HG02981 (cell line): ENCODE measurements around the gene NMS.

Experiments
- ATAC-seq: cut with Tn5 transposase; IDR thresholded peaks from one replicate; pipeline ENCODE4 v1.9.1; 2021; ENCODE audit warnings: mild to moderate bottlenecking, moderate library complexity; ENCODE audit not compliant: unreplicated experiment

Gene NMS

GRCh38 chr2:100484390-100484789 is 14.1 kb downstream of the NMS start:
- ATAC-seq: no peak

DNA sequence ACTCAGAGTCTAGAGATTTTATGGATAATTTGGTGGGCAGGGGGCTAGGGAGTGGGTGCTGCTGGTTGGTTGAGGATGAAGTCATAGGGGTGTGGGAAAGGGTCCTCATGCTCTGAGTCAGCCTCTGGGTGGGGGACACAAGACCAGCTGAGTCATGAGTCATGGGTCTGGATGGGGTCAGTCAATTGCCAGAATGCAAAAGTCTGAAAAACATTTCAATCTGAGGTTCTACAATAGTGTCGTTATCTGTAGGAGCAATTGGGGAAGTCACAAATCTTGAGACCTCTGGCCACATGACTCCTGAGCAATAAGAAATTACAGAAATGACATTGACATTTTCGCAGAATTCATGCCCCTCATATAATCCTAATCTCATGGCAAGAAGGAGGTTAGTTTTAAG is 15.1 kb downstream of the NMS start:
- ATAC-seq: no peak

DNA sequence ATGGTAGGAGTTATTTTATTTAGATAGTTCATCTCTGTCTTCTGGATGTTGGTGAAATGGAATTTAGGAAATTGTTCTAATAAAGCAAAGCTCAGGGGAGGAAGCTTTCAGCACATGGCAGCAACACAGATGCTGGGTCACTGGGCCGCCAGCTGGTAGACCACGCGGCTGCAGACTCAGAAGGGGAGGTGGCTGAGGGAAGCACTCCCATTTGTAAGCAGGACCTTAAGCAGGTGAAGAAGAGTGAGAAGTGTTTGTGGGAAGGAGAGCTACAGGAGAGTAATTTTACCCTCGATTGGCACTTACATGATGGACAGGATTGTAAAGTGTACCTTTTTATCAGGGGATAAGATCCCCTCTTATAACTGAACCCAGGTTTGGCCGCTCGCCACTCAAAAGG is 24.4 kb downstream of the NMS start:
- ATAC-seq: no peak

DNA sequence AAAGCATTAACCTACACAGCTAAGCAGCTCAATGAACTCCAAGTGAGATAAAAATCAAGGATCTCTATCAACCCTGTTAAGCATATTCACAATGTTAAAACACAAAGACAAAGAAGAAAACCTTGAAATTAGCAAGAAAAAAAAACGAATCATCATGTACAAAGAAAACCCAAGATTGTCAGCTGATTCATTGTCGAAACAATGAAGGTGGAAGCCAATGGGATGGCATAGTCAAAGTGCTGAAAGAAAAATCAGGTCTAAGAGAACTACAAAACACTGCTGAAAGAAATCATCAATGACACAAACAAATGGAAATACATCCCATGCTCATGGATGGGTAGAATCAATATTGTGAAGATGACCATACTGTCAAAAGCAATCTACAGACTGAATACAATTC is 32.5 kb downstream of the NMS start:
- ATAC-seq: no peak

- ATAC-seq: no peak
Measured at GRCh38 chr2:100504542-100504941, 34.3 kb downstream of the NMS start.

DNA sequence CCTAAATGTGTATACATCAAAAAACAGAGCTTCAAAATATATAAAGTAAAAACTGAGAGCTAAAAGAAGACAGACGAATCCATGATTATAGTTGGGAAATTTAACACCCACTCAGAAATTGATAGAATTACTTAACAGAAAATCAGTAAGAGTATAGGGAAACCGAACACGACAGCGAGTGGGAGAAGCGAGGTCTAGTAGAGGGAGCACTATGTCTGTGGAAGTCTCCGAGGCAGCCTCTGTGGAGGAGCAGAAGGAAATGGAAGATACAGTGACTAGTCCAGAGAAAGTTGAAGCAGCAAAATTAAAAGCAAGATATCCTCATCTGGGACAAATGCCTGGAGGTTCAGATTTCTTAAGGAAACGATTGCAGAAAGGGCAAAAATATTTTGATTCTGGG is 38.8 kb downstream of the NMS start:
- ATAC-seq: no peak

GRCh38 chr2:100513650-100514049 is 43.4 kb downstream of the NMS start:
- ATAC-seq: no peak

DNA sequence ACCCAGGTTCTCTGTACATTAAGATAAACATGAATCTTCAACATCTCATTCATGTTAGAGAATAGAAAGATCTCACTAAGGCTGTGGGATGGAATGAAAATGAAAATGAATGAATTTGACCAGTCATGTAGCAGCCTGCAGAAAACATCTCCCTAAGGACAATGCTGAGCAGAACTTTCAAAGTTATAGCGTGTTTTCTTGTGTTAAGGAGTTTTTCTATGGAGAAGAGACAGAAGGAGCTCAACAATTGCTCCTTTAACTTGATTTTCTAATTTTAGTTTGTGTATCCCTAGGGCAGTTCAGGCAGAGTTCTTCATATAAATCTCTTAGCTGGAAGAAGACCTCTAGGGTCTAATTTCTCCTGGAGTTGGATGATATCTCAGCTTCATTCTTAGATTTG is 47.3 kb downstream of the NMS start:
- no peak for ATAC-seq

- no peak for ATAC-seq
Measured at GRCh38 chr2:100518801-100519200, 48.5 kb downstream of the NMS start.

DNA sequence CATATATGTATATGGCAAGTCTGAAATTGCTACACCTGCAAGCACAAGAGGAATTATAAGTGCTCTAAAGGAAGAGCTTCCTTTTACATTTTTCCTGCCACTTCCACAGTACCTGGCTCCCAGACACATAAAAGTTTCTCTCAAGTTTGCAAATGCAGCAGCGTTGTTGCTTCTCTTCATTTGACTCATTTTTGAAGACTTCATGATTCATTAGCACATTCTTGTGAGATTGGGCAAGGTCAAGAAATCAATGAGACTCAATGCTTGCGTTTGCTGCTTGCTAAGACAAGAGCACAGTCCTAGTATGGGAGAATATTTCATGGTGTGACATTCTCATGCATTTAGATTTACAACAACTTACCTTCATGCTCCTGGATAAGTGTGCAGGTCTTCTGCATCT is 49.9 kb downstream of the NMS start:
- ATAC-seq: no peak

DNA sequence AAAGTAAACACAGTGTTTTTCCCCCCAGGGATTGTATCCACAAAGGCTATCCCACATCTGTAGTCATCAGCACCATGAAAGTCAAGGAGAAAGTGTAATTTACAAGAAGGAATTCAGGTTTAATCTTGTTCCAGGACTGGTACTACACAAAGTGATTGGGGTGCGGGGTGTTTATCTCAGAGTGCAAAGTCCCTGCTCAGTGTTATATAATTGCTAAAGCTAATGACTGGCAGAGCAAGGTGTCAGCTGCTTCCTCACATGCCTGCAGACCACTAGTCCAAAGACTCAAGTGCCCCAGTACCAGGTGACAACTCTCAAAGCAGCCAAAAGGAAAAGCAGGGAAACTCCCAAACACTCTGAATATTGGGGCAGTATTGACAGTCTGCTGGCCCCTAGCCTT is 52.1 kb downstream of the NMS start:
- no peak for ATAC-seq

DNA sequence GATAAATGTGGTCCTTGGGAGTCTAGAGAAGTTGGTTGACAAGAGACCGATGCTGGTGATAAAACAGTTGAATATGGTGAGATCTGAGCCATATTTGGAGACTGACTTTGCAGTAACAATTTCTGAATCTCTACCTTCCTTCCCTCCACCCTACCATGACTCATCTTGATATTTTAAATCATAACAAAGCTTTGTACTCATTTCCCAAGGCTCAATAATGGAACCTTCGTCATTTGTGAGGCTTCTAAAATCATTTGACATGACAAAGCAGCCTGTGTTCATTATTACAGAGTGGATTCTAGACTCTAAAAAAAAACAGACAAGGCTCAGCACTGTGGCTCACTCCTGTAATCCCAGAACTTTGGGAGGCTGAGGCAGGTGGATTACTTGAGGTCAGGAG is 54.0 kb downstream of the NMS start:
- ATAC-seq: no peak

GRCh38 chr2:100526868-100527267 is 56.6 kb downstream of the NMS start:
- no peak for ATAC-seq

DNA sequence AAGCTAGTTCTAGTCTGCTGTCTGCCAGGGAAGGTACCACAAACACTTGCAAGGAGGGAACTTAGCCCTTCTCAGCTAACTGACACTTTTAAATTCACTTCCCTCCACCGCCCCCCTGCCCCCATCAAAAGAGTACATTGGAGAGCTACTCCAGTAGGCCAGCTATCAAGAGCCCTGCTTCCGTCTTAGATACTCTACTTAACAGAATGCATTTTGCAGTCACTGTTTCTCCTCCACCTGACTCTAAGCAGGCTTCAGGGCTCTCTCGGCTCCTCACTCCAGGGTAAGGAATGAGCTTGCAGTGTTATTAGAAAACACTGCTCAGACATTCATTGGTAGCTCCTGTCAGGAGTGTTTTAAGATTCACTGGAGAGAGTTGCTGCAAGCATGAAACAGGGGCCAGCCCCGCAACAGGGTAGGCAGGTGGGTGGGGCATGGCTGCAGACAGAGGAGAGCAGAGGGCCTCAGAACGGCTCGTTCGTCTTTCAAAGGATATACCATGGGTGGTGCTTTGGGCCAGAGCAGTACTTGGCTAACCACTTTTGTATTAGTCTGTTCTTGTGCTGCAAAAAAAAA is 57.2 kb downstream of the NMS start:
- no peak for ATAC-seq

GRCh38 chr2:100529176-100529575 is 58.9 kb downstream of the NMS start:
- no peak for ATAC-seq

GRCh38 chr2:100529900-100530299 is 59.6 kb downstream of the NMS start:
- ATAC-seq: no peak
